Muscle of back (tissue), 11 donors: Measurements from ENCODE around the gene TMPRSS4. TPM values are rescaled to one million over a fixed set of nuclear protein-coding genes. Genes with fewer than 3 reads are reported as not detected.
A peak's percentile ranks its signal among the peaks of the same experiment; 100 is the strongest.

Source experiments
- DNase-seq, 3 donors: peaks; one replicate each; pipeline versions ENCODE4 v3.0.0 to v3.0.0-alpha.2; 2013
- polyA plus RNA-seq, 10 donors: library from polyadenylated mRNA; unstranded; fragments of 120-200 nt; gene quantifications; one replicate each; pipeline ENCODE4 v1.2.1, GENCODE V29; 2013; ENCODE audit not compliant: insufficient read length in 10 of 10

Gene TMPRSS4
- polyA plus RNA-seq, 10 donors = 0.04 to 1.3 (median 0.14) TPM

GRCh38 chr11:118104491-118104890, 27.6 kb downstream of the TMPRSS4 start:
- DNase-seq = no peak

GRCh38 chr11:118105657-118106305, 28.9 kb downstream of the TMPRSS4 start:
- DNase-seq = no peak

- DNase-seq = no peak
Observed at GRCh38 chr11:118106789-118107335, 30.0 kb downstream of the TMPRSS4 start.

GRCh38 chr11:118108513-118108912, 31.6 kb downstream of the TMPRSS4 start:
- no peak for DNase-seq

- DNase-seq = no peak
Observed at GRCh38 chr11:118109231-118109630, 32.4 kb downstream of the TMPRSS4 start.

- DNase-seq = no peak
Observed at GRCh38 chr11:118111019-118111743, 34.3 kb downstream of the TMPRSS4 start.

- no peak for DNase-seq
Observed at GRCh38 chr11:118111744-118112035, 34.8 kb downstream of the TMPRSS4 start.

GRCh38 chr11:118112711-118113430, 36.0 kb downstream of the TMPRSS4 start:
- no peak for DNase-seq

GRCh38 chr11:118114266-118114665, 37.4 kb downstream of the TMPRSS4 start:
- DNase-seq = no peak

GRCh38 chr11:118115048-118115447, 38.2 kb downstream of the TMPRSS4 start:
- DNase-seq = no peak

GRCh38 chr11:118117790-118118601, 41.1 kb downstream of the TMPRSS4 start:
- DNase-seq = no peak

- DNase-seq = no peak
Observed at GRCh38 chr11:118120793-118121192, 43.9 kb downstream of the TMPRSS4 start.

- no peak for DNase-seq
Observed at GRCh38 chr11:118124929-118125535, 48.2 kb downstream of the TMPRSS4 start.

GRCh38 chr11:118126082-118126838, 49.4 kb downstream of the TMPRSS4 start:
- DNase-seq = no peak

- no peak for DNase-seq
Observed at GRCh38 chr11:118128310-118128709, 51.4 kb downstream of the TMPRSS4 start.

- DNase-seq = peak in 1 of 3 donors; percentile 52
Observed at GRCh38 chr11:118128721-118129470, 52.0 kb downstream of the TMPRSS4 start.

GRCh38 chr11:118129471-118130172, 52.7 kb downstream of the TMPRSS4 start:
- DNase-seq = no peak

GRCh38 chr11:118132385-118133151, 55.7 kb downstream of the TMPRSS4 start:
- no peak for DNase-seq
